T-helper 9 cell (primary cell): ENCODE data around the gene UNC5C.

Source experiments
- DNase-seq: peaks from one replicate; pipeline ENCODE4 v3.0.0-alpha.2; 2020

The UNC5C gene

DNA sequence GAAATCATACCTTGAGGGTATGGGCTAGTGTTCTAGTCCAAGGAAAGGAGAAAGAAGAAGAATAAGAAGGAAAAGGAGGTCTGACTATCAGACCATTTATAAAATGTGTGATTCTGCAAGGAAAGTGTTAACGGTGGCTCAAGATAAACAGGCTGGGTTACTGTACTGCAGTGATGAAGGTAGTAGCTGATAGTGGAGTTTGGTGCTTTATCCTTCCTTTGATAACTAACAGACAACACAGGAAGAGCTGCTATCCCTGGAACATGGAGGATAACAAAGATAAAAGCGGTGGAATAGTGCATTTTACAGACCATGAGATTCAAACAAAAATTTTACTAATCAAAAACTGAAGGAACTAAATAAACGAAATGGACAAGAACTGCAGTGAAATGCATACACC lies 2.6 kb downstream of the UNC5C start:
- DNase-seq, result no peak

GRCh38 chr4:95545546-95545945 lies 3.2 kb downstream of the UNC5C start:
- no peak for DNase-seq

DNA sequence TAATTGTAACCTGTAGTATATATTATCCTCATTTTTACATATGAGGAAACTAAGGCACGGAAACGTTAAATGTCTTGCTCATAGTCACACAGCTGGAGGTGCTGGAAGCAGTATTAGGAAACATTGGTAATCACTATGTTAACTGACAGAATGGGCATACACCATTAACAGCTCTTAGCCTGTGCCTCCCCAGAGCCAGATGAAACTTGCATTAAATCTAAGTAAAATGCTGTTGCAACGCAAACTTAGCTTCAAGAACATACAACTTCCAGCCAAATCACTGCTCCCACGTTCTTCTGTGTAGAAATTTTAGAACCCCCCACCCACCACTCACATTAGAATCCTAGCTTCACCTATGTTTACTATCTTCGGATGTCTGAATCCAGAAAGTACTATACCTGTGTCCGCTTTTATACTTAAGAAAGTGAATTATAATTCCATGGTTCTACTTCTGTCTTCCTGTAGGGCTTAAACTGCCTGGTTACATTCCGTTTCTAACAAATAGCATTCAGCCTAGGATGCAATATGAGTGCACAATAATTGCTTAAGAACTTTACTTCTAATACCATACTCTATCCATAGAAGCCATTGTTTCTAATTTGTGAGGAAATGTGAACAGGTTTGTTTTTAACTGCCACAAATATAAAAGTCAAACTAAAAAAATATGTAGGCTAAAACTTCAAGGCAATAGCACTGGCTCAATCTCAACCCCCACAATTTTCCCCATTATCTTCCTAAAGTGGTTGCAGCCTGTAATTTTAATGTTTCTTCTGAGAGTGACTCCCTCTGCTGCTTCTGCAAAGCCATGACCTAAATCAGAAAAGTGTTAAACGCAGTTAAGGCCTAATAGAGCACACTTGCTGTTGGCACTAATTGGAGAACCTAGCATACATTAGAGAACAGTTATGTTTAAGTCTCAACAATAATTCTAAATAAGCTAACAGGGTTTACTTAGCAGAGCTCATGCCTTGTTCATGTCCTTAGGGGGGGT lies 4.4 kb downstream of the UNC5C start:
- no peak for DNase-seq

- DNase-seq, result no peak
Observed at GRCh38 chr4:95541889-95542607, 6.7 kb downstream of the UNC5C start.

GRCh38 chr4:95541094-95541493 lies 7.7 kb downstream of the UNC5C start:
- no peak for DNase-seq

- DNase-seq, result no peak
Observed at GRCh38 chr4:95540227-95540626, 8.5 kb downstream of the UNC5C start.

GRCh38 chr4:95539106-95539505 lies 9.7 kb downstream of the UNC5C start:
- DNase-seq, result no peak

GRCh38 chr4:95537863-95538488 lies 10.8 kb downstream of the UNC5C start:
- DNase-seq, result no peak

- no peak for DNase-seq
Observed at GRCh38 chr4:95537191-95537590, 11.6 kb downstream of the UNC5C start.

DNA sequence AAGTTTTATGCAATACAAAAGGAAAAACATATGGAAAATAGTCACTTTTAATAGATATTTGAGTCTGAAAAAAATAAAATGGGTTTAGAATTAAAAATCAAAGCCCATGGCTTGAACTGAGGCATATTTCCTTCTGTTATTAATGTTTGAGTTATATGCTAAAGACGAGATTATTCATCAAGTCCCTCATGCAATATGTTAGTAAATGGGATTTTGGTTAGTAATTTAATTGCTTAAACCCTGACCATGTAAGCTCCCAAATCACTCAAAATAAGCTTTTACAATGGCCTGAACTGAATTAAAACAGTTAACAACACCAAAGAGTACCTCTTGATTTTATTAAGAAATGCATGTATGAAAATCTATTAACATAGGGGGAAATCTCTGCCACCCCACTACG lies 12.1 kb downstream of the UNC5C start:
- no peak for DNase-seq

DNA sequence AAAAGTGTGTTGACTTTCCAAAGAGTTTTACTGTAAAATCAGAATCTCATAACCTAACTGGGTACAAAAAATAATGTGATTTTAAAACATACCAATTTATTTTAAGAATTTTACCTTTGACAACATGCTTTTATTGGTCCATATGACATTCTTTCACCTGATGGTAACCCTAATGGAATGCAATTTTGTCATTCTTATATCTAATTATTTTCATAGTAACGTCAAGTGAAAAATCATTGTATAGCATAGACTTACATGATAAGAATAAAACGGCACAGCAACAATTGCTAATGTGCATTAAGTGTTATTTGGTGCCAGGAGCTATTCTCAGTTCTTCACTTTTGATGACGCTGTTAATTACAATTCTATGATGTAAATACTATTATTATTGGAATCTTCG lies 13.6 kb downstream of the UNC5C start:
- DNase-seq, result no peak

DNA sequence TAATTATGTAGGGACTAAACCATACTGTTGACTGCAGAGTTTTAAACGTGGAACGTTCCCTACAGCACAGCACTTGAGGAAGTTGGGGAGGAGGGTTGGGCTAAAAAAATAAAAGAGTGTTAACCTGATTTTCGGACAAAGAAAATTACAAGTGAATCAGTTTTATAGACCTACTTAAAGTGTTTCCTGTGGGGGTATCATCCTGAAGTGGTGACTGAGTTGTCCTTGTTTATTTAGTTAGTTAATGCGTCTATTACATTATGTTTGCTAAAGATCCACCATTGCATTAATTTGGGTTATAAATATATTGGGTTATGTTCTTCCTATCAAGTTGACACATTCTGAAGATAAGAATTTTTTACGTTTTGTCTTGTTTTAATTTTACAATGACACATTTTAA lies 14.7 kb downstream of the UNC5C start:
- no peak for DNase-seq

GRCh38 chr4:95533254-95533653 lies 15.5 kb downstream of the UNC5C start:
- DNase-seq, result no peak

DNA sequence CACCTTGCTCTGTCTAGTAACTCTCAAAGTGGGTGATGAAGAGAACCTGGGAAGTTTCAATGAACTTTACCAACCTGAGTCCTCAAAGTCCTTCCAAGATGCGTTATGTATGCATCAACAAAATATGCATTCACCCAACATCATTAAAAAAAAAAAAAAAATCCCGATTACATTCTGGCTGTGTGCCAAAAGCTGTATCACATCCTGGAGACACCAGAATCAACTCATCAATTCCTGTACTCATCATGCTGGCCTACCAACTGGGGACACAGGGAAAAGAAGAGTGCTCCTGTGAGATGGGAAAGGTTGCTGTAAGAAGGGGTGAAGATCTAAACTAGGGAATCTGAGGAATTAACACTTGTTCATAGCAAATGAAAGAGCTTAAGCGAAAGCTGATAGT lies 16.5 kb downstream of the UNC5C start:
- DNase-seq, result no peak

DNA sequence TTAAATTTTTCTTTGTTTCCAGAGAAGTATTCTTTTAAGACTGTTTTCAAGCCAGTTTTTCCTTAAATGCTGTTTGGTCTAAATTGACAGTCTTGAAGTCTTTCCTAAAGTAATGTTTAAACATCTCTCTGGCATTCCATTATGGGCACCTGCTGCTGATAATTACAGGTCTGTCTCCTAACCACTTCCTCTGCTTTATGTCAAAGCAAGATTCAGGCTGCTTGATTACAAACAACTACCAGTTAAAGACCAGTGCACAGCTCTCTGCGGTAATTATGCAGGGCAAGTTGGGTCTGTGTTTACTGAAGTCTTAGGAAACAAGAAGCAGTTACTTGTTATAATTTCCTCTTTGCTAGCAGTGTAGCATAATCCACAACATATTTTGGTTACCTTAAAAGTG lies 17.6 kb downstream of the UNC5C start:
- no peak for DNase-seq

DNA sequence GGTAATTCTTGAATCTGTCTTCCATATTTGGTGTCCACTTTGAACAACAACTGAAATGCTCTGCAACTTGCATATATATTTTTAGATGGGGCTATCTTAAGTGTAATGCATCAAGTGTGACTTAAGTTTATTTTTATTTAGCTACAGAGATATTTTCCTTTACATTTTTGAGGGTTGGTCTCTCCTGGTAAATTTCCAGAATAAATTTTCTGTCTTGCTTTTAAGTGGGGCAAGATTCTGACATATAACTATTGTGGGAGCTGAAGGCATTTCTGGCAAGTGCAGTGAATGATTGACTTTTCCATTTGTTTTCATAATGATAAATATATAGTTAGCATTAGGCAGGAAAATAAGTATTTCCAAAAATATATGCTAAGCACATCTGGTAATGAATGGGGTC lies 18.8 kb downstream of the UNC5C start:
- no peak for DNase-seq

- no peak for DNase-seq
Observed at GRCh38 chr4:95528388-95528948, 20.3 kb downstream of the UNC5C start.

DNA sequence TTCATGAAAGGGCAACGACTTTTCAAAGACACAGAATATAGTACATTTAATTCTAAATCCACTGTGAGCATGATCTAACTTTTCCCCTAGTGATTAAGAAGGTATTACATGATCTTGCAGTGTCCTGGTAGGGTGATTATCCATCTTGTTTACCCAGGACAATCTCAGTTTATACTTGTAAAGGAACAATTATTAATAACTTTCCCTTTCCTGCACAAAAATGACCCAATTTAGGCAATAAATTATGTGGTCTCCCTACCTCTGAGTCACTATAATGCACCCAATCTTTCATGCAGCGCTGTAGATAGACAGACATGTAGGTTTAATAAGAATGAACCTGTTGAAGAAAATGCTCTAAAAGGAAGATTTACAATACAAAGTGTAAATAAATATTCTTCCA lies 22.7 kb downstream of the UNC5C start:
- DNase-seq, result no peak

- no peak for DNase-seq
Observed at GRCh38 chr4:95524729-95525128, 24.0 kb downstream of the UNC5C start.

- DNase-seq, result no peak
Observed at GRCh38 chr4:95524184-95524583, 24.6 kb downstream of the UNC5C start.

- DNase-seq, result no peak
Observed at GRCh38 chr4:95522682-95523530, 25.9 kb downstream of the UNC5C start.
